Epithelial cell of prostate (primary cell): ENCODE measurements around the gene ZFYVE1.
"Not testable (repeated sequence)": the region's sequence is repeated elsewhere in the genome, so short reads cannot be mapped to it uniquely, and the experiment has no call there.

ENCODE experiments used
- DNase-seq: peaks from one replicate; pipeline ENCODE4 v3.0.0-alpha.2; 2011; ENCODE audit warnings: low read depth, low spot score
- H3K27ac ChIP-seq: fragments of 450-650 bp; 2 replicates; pipeline ENCODE4 v1.5.1; 2017; ENCODE audit warnings: mild to moderate bottlenecking

The ZFYVE1 gene

GRCh38 chr14:73008501-73008900 is 18.4 kb downstream of the ZFYVE1 start:
- no peak for DNase-seq
- H3K27ac ChIP-seq, result no peak overlapping the region

GRCh38 chr14:73007835-73008234 is 19.1 kb downstream of the ZFYVE1 start:
- no peak overlapping the region for H3K27ac ChIP-seq
- no peak for DNase-seq

GRCh38 chr14:73004641-73005040 is 22.3 kb downstream of the ZFYVE1 start:
- not testable (repeated sequence) for DNase-seq, H3K27ac ChIP-seq

GRCh38 chr14:73003681-73004080 is 23.2 kb downstream of the ZFYVE1 start:
- H3K27ac ChIP-seq, result no peak overlapping the region
- no peak for DNase-seq

- no peak overlapping the region for H3K27ac ChIP-seq
- DNase-seq, result no peak
These were observed 26.8 kb downstream of the ZFYVE1 start for GRCh38 chr14:73000073-73000472.

GRCh38 chr14:72999316-72999715 is 27.6 kb downstream of the ZFYVE1 start:
- no peak for DNase-seq
- H3K27ac ChIP-seq, result no peak overlapping the region

- no peak for DNase-seq
- no peak overlapping the region for H3K27ac ChIP-seq
These were observed 28.5 kb downstream of the ZFYVE1 start for GRCh38 chr14:72998252-72998903.

- DNase-seq, result no peak
- H3K27ac ChIP-seq, result no peak overlapping the region
These were observed 30.0 kb downstream of the ZFYVE1 start for GRCh38 chr14:72996916-72997315.

- no peak overlapping the region for H3K27ac ChIP-seq
- DNase-seq, result no peak
These were observed 36.7 kb downstream of the ZFYVE1 start for GRCh38 chr14:72990171-72990570.

GRCh38 chr14:72986857-72987256 is 40.0 kb downstream of the ZFYVE1 start:
- no peak for DNase-seq
- H3K27ac ChIP-seq, result no peak overlapping the region

GRCh38 chr14:72986214-72986613 is 40.7 kb downstream of the ZFYVE1 start:
- DNase-seq, result peak; percentile 49
- H3K27ac ChIP-seq, result no peak overlapping the region

- no peak overlapping the region for H3K27ac ChIP-seq
These were observed 44.7 kb downstream of the ZFYVE1 start for GRCh38 chr14:72982146-72982708.

GRCh38 chr14:72980863-72981262 is 46.0 kb downstream of the ZFYVE1 start:
- no peak overlapping the region for H3K27ac ChIP-seq
- DNase-seq, result no peak

More at GRCh38 chr14:72982146-72982708, 44.7 kb downstream of the ZFYVE1 start:
- no peak for DNase-seq

GRCh38 chr14:72978856-72979255 is 48.0 kb downstream of the ZFYVE1 start:
- no peak overlapping the region for H3K27ac ChIP-seq
- DNase-seq, result no peak

GRCh38 chr14:72975770-72976169 is 51.1 kb downstream of the ZFYVE1 start:
- no peak overlapping the region for H3K27ac ChIP-seq
- DNase-seq, result no peak

- no peak overlapping the region for H3K27ac ChIP-seq
- DNase-seq, result no peak
These were observed 52.2 kb downstream of the ZFYVE1 start for GRCh38 chr14:72974661-72975060.

- no peak for DNase-seq
- H3K27ac ChIP-seq, result no peak overlapping the region
These were observed 56.0 kb downstream of the ZFYVE1 start for GRCh38 chr14:72970824-72971434.

- no peak for DNase-seq
- no peak overlapping the region for H3K27ac ChIP-seq
These were observed 56.8 kb downstream of the ZFYVE1 start for GRCh38 chr14:72970058-72970630.

GRCh38 chr14:72968316-72968715 is 58.6 kb downstream of the ZFYVE1 start:
- no peak for DNase-seq
- no peak overlapping the region for H3K27ac ChIP-seq

GRCh38 chr14:72966038-72966437 is 60.9 kb downstream of the ZFYVE1 start:
- DNase-seq, result no peak
- no peak overlapping the region for H3K27ac ChIP-seq

GRCh38 chr14:72965249-72965648 is 61.7 kb downstream of the ZFYVE1 start:
- peak overlapping the region; percentile 15 for H3K27ac ChIP-seq
- DNase-seq, result no peak
